Ovary (tissue), 3 donors: ENCODE measurements around the gene CADM2.

ENCODE experiments used
- POLR2A ChIP-seq: fragments of 450-650 bp; IDR thresholded peaks from one replicate; pipeline ENCODE4 v1.6.1; 2017; ENCODE audit warnings: antibody characterized with exemption, mild to moderate bottlenecking, moderate library complexity
- TF ChIP-seq, protein P1 (sequence below), 3 donors: fragments of 450-650 bp in 2 of 3; fragments of 200-600 bp in 1 of 3; IDR thresholded peaks; one replicate each; pipeline versions ENCODE4 v1.5.1 to v1.8.0; 2016 to 2022; ENCODE audit warnings: antibody characterized with exemption in 3 of 3, mild to moderate bottlenecking in 1 of 3
- donor health status: DM: no; HTN: no; CAD: no.

- TF ChIP-seq, protein P1, sequence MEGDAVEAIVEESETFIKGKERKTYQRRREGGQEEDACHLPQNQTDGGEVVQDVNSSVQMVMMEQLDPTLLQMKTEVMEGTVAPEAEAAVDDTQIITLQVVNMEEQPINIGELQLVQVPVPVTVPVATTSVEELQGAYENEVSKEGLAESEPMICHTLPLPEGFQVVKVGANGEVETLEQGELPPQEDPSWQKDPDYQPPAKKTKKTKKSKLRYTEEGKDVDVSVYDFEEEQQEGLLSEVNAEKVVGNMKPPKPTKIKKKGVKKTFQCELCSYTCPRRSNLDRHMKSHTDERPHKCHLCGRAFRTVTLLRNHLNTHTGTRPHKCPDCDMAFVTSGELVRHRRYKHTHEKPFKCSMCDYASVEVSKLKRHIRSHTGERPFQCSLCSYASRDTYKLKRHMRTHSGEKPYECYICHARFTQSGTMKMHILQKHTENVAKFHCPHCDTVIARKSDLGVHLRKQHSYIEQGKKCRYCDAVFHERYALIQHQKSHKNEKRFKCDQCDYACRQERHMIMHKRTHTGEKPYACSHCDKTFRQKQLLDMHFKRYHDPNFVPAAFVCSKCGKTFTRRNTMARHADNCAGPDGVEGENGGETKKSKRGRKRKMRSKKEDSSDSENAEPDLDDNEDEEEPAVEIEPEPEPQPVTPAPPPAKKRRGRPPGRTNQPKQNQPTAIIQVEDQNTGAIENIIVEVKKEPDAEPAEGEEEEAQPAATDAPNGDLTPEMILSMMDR (IDR thresholded peaks at IDR 0.05): no peak
- TF ChIP-seq POLR2A: no peak
These were observed 779.1 kb downstream of the CADM2 start for GRCh38 chr3:85737846-85738245.
